Measurements from ENCODE around the gene CCL15.
"Not testable (repeated sequence)": the region's sequence is repeated elsewhere in the genome, so short reads cannot be mapped to it uniquely, and the experiment has no call there.

The CCL15 gene

DNA sequence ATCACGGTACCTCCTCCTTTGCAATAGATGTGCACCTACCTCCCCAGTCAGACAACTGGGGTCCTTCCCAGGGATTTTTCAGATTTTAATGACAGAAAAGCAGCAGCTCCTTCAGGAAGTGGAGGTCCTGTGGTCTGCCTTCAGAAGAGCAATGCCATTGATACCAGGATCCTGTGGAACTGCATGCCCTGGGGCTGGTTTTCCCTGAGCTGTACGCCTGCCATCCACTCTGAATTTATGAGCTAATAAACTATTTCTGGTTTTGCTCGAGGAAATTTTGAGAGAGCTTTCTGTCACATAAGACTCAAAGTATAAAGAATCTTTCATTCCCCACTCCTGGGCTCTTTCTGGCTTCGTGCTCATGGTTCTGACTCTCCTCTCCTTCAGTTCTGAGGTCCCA, 26.4 kb upstream of the CCL15 start:
- no peaks in the 10 kb centered on the region for H3K36me3 ChIP-seq
- no peak for DNase-seq
- H3K4me3 ChIP-seq (ENCODE audit: low read depth, low read length), result no peak overlapping the region
- no peaks in the 10 kb centered on the region for H3K4me1 ChIP-seq
- TF ChIP-seq, protein P1, sequence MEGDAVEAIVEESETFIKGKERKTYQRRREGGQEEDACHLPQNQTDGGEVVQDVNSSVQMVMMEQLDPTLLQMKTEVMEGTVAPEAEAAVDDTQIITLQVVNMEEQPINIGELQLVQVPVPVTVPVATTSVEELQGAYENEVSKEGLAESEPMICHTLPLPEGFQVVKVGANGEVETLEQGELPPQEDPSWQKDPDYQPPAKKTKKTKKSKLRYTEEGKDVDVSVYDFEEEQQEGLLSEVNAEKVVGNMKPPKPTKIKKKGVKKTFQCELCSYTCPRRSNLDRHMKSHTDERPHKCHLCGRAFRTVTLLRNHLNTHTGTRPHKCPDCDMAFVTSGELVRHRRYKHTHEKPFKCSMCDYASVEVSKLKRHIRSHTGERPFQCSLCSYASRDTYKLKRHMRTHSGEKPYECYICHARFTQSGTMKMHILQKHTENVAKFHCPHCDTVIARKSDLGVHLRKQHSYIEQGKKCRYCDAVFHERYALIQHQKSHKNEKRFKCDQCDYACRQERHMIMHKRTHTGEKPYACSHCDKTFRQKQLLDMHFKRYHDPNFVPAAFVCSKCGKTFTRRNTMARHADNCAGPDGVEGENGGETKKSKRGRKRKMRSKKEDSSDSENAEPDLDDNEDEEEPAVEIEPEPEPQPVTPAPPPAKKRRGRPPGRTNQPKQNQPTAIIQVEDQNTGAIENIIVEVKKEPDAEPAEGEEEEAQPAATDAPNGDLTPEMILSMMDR (IDR thresholded peaks at IDR 0.05; ENCODE audit: low read depth, low read length), result no peak
- H3K27me3 ChIP-seq, result peaks cover 55% of the 10 kb centered on the region
- no peaks in the 10 kb centered on the region; the same call in 1 of the 2 replicates for H3K9me3 ChIP-seq

- H3K4me3 ChIP-seq (ENCODE audit: low read depth, low read length), result no peak overlapping the region
- TF ChIP-seq, protein P1 (IDR thresholded peaks at IDR 0.05; ENCODE audit: low read depth, low read length), result no peak
- no peaks in the 10 kb centered on the region; the same call in 1 of the 2 replicates for H3K9me3 ChIP-seq
- no peaks in the 10 kb centered on the region for H3K36me3 ChIP-seq
- H3K27me3 ChIP-seq, result peaks cover 45% of the 10 kb centered on the region
- H3K4me1 ChIP-seq, result no peaks in the 10 kb centered on the region
- DNase-seq, result no peak
These were observed 22.9 kb upstream of the CCL15 start for GRCh38 chr17:36024106-36024869.

- no peaks in the 10 kb centered on the region; the same call in 1 of the 2 replicates for H3K9me3 ChIP-seq
- DNase-seq, result no peak
- H3K27me3 ChIP-seq, result peaks cover 20% of the 10 kb centered on the region
- no peak overlapping the region for H3K4me3 ChIP-seq (ENCODE audit: low read depth, low read length)
- no peaks in the 10 kb centered on the region for H3K36me3 ChIP-seq
- TF ChIP-seq, protein P1 (IDR thresholded peaks at IDR 0.05; ENCODE audit: low read depth, low read length), result no peak
- H3K4me1 ChIP-seq, result no peaks in the 10 kb centered on the region
These were observed 18.1 kb upstream of the CCL15 start for GRCh38 chr17:36019423-36019822.

DNA sequence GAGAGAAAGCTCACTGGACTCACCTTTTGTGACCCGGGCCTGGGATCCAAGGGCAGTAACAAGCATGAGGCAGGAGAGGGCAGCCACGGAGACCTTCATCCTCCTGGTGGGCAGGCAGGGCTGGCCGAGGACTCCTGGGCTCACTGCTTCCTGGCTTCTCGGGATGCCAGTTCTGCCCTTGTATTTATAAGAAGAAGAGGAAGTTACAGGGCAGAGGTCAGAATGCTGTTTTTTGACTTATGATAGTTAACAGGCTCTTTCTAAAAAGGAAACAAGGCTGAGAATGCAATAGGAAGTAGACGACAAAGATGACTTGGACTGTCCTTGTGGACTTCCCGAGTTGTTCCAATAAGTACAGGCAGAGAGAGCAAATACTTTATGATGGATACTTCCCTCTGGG, 16.4 kb upstream of the CCL15 start, which contains the start of gene CCL23:
TSS of gene CCL23 (minus strand) at position 174 of the 400 bp plus-strand sequence. CDS start at position 99, 75 bp downstream.
- peaks cover 6% of the 10 kb centered on the region for H3K27me3 ChIP-seq
- H3K4me3 ChIP-seq (ENCODE audit: low read depth, low read length), result no peak within 1 kb of the TSS
- H3K4me1 ChIP-seq, result no peaks in the 10 kb centered on the region
- TF ChIP-seq, protein P1 (IDR thresholded peaks at IDR 0.05; ENCODE audit: low read depth, low read length), result no peak
- no peak for DNase-seq
- H3K36me3 ChIP-seq, result no peaks in the 10 kb centered on the region
- no peaks in the 10 kb centered on the region; the same call in 1 of the 2 replicates for H3K9me3 ChIP-seq

DNA sequence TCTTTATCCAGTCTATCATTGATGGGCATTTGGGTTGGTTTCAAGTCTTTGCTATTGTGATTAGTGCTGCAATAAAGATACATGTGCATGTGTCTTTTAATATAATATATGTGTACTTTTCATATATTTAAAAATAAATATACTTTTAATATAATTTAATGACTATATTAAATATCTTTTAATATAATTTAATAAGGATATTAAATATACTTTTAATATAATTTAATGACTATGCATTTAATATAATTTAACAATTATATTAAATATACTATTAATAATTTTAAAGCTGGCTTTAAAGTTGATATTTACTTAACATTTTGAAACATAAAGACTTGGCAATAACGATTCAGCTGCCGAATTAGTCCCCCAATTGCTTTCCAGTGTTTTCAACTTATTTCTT, 15.2 kb upstream of the CCL15 start:
- TF ChIP-seq, protein P1 (IDR thresholded peaks at IDR 0.05; ENCODE audit: low read depth, low read length), result no peak
- H3K27me3 ChIP-seq, result peaks cover 3% of the 10 kb centered on the region
- DNase-seq, result no peak
- no peaks in the 10 kb centered on the region for H3K9me3 ChIP-seq
- H3K4me3 ChIP-seq (ENCODE audit: low read depth, low read length), result no peak overlapping the region
- no peaks in the 10 kb centered on the region for H3K4me1 ChIP-seq
- no peaks in the 10 kb centered on the region for H3K36me3 ChIP-seq

- not testable (repeated sequence) for H3K27me3 ChIP-seq; H3K9me3 ChIP-seq; DNase-seq; H3K4me1 ChIP-seq; H3K4me3 ChIP-seq (ENCODE audit: low read depth, low read length); H3K36me3 ChIP-seq
These were observed 14.5 kb upstream of the CCL15 start for GRCh38 chr17:36015895-36016294.
